Measurements from ENCODE around the gene C9orf43.

- TF ChIP-seq POLR2AphosphoS5 (IDR thresholded peaks at IDR 0.05) (no peak), CTCF (IDR thresholded peaks at IDR 0.05) (no peak)
These were observed 6.8 kb downstream of the C9orf43 start for GRCh38 chr9:113417370-113417769.

All from upper lobe of left lung (tissue), 4 donors.